Measurements from ENCODE around the gene KRTAP10-2.

Gene KRTAP10-2

GRCh38 chr21:44540741-44541288 is 10.5 kb downstream of the KRTAP10-2 start:
- Histone ChIP-seq H3K27me3 (ENCODE audit: control insufficient read depth in 5 of 5, insufficient read depth in 4 of 5, low read length in 5 of 5) (peaks cover 3 to 9% (median 9%) of the 10 kb centered on the region in 5 donors), H3K36me3 (ENCODE audit: control insufficient read depth in 5 of 5, insufficient read depth in 5 of 5, low read length in 5 of 5) (no peaks in the 10 kb centered on the region), H3K27ac (ENCODE audit: low read depth, low read length) (no peak overlapping the region), H3K9me3 (ENCODE audit: control insufficient read depth in 5 of 5, low read length in 5 of 5) (peaks cover 0 to 11% (median 0%) of the 10 kb centered on the region in 5 donors), H3K4me1 (ENCODE audit: control insufficient read depth in 5 of 5, insufficient read depth in 5 of 5, low read length in 5 of 5) (no peaks in the 10 kb centered on the region), H3K9ac (ENCODE audit: low read length in 5 of 5) (no peak overlapping the region), H3K4me3 (ENCODE audit: low read depth in 1 of 5, low read length in 5 of 5) (no peak overlapping the region)

- no peaks in the 10 kb centered on the region for H3K36me3 ChIP-seq (ENCODE audit: control insufficient read depth in 5 of 5, insufficient read depth in 5 of 5, low read length in 5 of 5)
- no peak within 1 kb of the TSS for H3K27ac ChIP-seq (ENCODE audit: low read depth, low read length)
- H3K4me3 ChIP-seq (ENCODE audit: low read depth in 1 of 5, low read length in 5 of 5), result no peak within 1 kb of the TSS
Measured at GRCh38 chr21:44539991-44540666, 11.2 kb downstream of the KRTAP10-2 start, which contains the start of gene KRTAP10-1. Gene KRTAP10-1 (minus strand): TSS chr21:44540195. CDS start chr21:44540150, 45 bp downstream.

GRCh38 chr21:44539046-44539445 is 12.3 kb downstream of the KRTAP10-2 start:
- Histone ChIP-seq H3K9ac (ENCODE audit: low read length in 5 of 5) (no peak overlapping the region), H3K4me3 (ENCODE audit: low read depth in 1 of 5, low read length in 5 of 5) (no peak overlapping the region), H3K9me3 (ENCODE audit: control insufficient read depth in 5 of 5, low read length in 5 of 5) (peaks cover 0 to 11% (median 0%) of the 10 kb centered on the region in 5 donors), H3K4me1 (ENCODE audit: control insufficient read depth in 5 of 5, insufficient read depth in 5 of 5, low read length in 5 of 5) (no peaks in the 10 kb centered on the region), H3K27ac (ENCODE audit: low read depth, low read length) (no peak overlapping the region), H3K36me3 (ENCODE audit: control insufficient read depth in 5 of 5, insufficient read depth in 5 of 5, low read length in 5 of 5) (no peaks in the 10 kb centered on the region), H3K27me3 (ENCODE audit: control insufficient read depth in 5 of 5, insufficient read depth in 4 of 5, low read length in 5 of 5) (peaks cover 3 to 9% (median 9%) of the 10 kb centered on the region in 5 donors)

More at GRCh38 chr21:44539991-44540666, 11.2 kb downstream of the KRTAP10-2 start, which contains the start of gene KRTAP10-1:
- Histone ChIP-seq H3K27me3 (ENCODE audit: control insufficient read depth in 5 of 5, insufficient read depth in 4 of 5, low read length in 5 of 5) (peaks cover 3 to 9% (median 9%) of the 10 kb centered on the region in 5 donors), H3K4me1 (ENCODE audit: control insufficient read depth in 5 of 5, insufficient read depth in 5 of 5, low read length in 5 of 5) (no peaks in the 10 kb centered on the region), H3K9ac (ENCODE audit: low read length in 5 of 5) (no peak within 1 kb of the TSS), H3K9me3 (ENCODE audit: control insufficient read depth in 5 of 5, low read length in 5 of 5) (peaks cover 0 to 11% (median 0%) of the 10 kb centered on the region in 5 donors)

- no peaks in the 10 kb centered on the region for H3K4me1 ChIP-seq (ENCODE audit: control insufficient read depth in 5 of 5, insufficient read depth in 5 of 5, low read length in 5 of 5)
- no peaks in the 10 kb centered on the region for H3K36me3 ChIP-seq (ENCODE audit: control insufficient read depth in 5 of 5, insufficient read depth in 5 of 5, low read length in 5 of 5)
- peaks cover 3 to 9% (median 9%) of the 10 kb centered on the region in 5 donors for H3K27me3 ChIP-seq (ENCODE audit: control insufficient read depth in 5 of 5, insufficient read depth in 4 of 5, low read length in 5 of 5)
- no peak overlapping the region for H3K9ac ChIP-seq (ENCODE audit: low read length in 5 of 5)
- H3K9me3 ChIP-seq (ENCODE audit: control insufficient read depth in 5 of 5, low read length in 5 of 5), result peaks cover 0 to 11% (median 0%) of the 10 kb centered on the region in 5 donors
- H3K27ac ChIP-seq (ENCODE audit: low read depth, low read length), result no peak overlapping the region
- no peak overlapping the region for H3K4me3 ChIP-seq (ENCODE audit: low read depth in 1 of 5, low read length in 5 of 5)
Measured at GRCh38 chr21:44537930-44538911, 13.1 kb downstream of the KRTAP10-2 start.

GRCh38 chr21:44535963-44536362 is 15.3 kb downstream of the KRTAP10-2 start:
- Histone ChIP-seq H3K4me3 (ENCODE audit: low read depth in 1 of 5, low read length in 5 of 5) (no peak overlapping the region), H3K27me3 (ENCODE audit: control insufficient read depth in 5 of 5, insufficient read depth in 4 of 5, low read length in 5 of 5) (peaks cover 8 to 16% (median 13%) of the 10 kb centered on the region in 5 donors), H3K9ac (ENCODE audit: low read length in 5 of 5) (no peak overlapping the region), H3K27ac (ENCODE audit: low read depth, low read length) (no peak overlapping the region), H3K36me3 (ENCODE audit: control insufficient read depth in 5 of 5, insufficient read depth in 5 of 5, low read length in 5 of 5) (no peaks in the 10 kb centered on the region), H3K4me1 (ENCODE audit: control insufficient read depth in 5 of 5, insufficient read depth in 5 of 5, low read length in 5 of 5) (no peaks in the 10 kb centered on the region), H3K9me3 (ENCODE audit: control insufficient read depth in 5 of 5, low read length in 5 of 5) (no peaks in the 10 kb centered on the region)

- Histone ChIP-seq H3K4me1 (ENCODE audit: control insufficient read depth in 5 of 5, insufficient read depth in 5 of 5, low read length in 5 of 5) (no peaks in the 10 kb centered on the region), H3K27me3 (ENCODE audit: control insufficient read depth in 5 of 5, insufficient read depth in 4 of 5, low read length in 5 of 5) (peaks cover 3 to 14% (median 10%) of the 10 kb centered on the region in 5 donors), H3K9ac (ENCODE audit: low read length in 5 of 5) (no peak overlapping the region), H3K27ac (ENCODE audit: low read depth, low read length) (no peak overlapping the region), H3K36me3 (ENCODE audit: control insufficient read depth in 5 of 5, insufficient read depth in 5 of 5, low read length in 5 of 5) (no peaks in the 10 kb centered on the region), H3K4me3 (ENCODE audit: low read depth in 1 of 5, low read length in 5 of 5) (no peak overlapping the region), H3K9me3 (ENCODE audit: control insufficient read depth in 5 of 5, low read length in 5 of 5) (no peaks in the 10 kb centered on the region)
Measured at GRCh38 chr21:44534688-44535087, 16.6 kb downstream of the KRTAP10-2 start.

- Histone ChIP-seq H3K4me1 (ENCODE audit: control insufficient read depth in 5 of 5, insufficient read depth in 5 of 5, low read length in 5 of 5) (no peaks in the 10 kb centered on the region), H3K9ac (ENCODE audit: low read length in 5 of 5) (no peak overlapping the region), H3K4me3 (ENCODE audit: low read depth in 1 of 5, low read length in 5 of 5) (no peak overlapping the region), H3K9me3 (ENCODE audit: control insufficient read depth in 5 of 5, low read length in 5 of 5) (no peaks in the 10 kb centered on the region), H3K27ac (ENCODE audit: low read depth, low read length) (no peak overlapping the region), H3K27me3 (ENCODE audit: control insufficient read depth in 5 of 5, insufficient read depth in 4 of 5, low read length in 5 of 5) (peaks cover 3 to 14% (median 10%) of the 10 kb centered on the region in 5 donors), H3K36me3 (ENCODE audit: control insufficient read depth in 5 of 5, insufficient read depth in 5 of 5, low read length in 5 of 5) (no peaks in the 10 kb centered on the region)
Measured at GRCh38 chr21:44533891-44534627, 17.2 kb downstream of the KRTAP10-2 start.

GRCh38 chr21:44533121-44533890 is 18.0 kb downstream of the KRTAP10-2 start:
- Histone ChIP-seq H3K27ac (ENCODE audit: low read depth, low read length) (no peak overlapping the region), H3K9me3 (ENCODE audit: control insufficient read depth in 5 of 5, low read length in 5 of 5) (no peaks in the 10 kb centered on the region)

GRCh38 chr21:44532712-44533111 is 18.6 kb downstream of the KRTAP10-2 start:
- Histone ChIP-seq H3K27ac (ENCODE audit: low read depth, low read length) (no peak overlapping the region), H3K4me3 (ENCODE audit: low read depth in 1 of 5, low read length in 5 of 5) (no peak overlapping the region), H3K36me3 (ENCODE audit: control insufficient read depth in 5 of 5, insufficient read depth in 5 of 5, low read length in 5 of 5) (no peaks in the 10 kb centered on the region), H3K9ac (ENCODE audit: low read length in 5 of 5) (no peak overlapping the region), H3K27me3 (ENCODE audit: control insufficient read depth in 5 of 5, insufficient read depth in 4 of 5, low read length in 5 of 5) (peaks cover 3 to 14% (median 10%) of the 10 kb centered on the region in 5 donors), H3K4me1 (ENCODE audit: control insufficient read depth in 5 of 5, insufficient read depth in 5 of 5, low read length in 5 of 5) (peaks cover 0 to under 1% (median 0%) of the 10 kb centered on the region in 5 donors), H3K9me3 (ENCODE audit: control insufficient read depth in 5 of 5, low read length in 5 of 5) (no peaks in the 10 kb centered on the region)

More at GRCh38 chr21:44533121-44533890, 18.0 kb downstream of the KRTAP10-2 start:
- no peak overlapping the region for H3K4me3 ChIP-seq (ENCODE audit: low read depth in 1 of 5, low read length in 5 of 5)
- peaks cover 3 to 14% (median 10%) of the 10 kb centered on the region in 5 donors for H3K27me3 ChIP-seq (ENCODE audit: control insufficient read depth in 5 of 5, insufficient read depth in 4 of 5, low read length in 5 of 5)
- no peaks in the 10 kb centered on the region for H3K4me1 ChIP-seq (ENCODE audit: control insufficient read depth in 5 of 5, insufficient read depth in 5 of 5, low read length in 5 of 5)
- H3K9ac ChIP-seq (ENCODE audit: low read length in 5 of 5), result no peak overlapping the region
- no peaks in the 10 kb centered on the region for H3K36me3 ChIP-seq (ENCODE audit: control insufficient read depth in 5 of 5, insufficient read depth in 5 of 5, low read length in 5 of 5)
